ENCODE data around the gene KRTAP3-2. TPM values are rescaled to one million over a fixed set of nuclear protein-coding genes. Genes with fewer than 3 reads are reported as not detected.

The KRTAP3-2 gene
- not detected in 2 replicates for total RNA-seq

GRCh38 chr17:40999563-40999962 lies at the start of gene KRTAP3-2:
Gene KRTAP3-2, minus strand, starts transcription at chr17:40999906. Its CDS starts 53 bp downstream, at chr17:40999853.

DNA sequence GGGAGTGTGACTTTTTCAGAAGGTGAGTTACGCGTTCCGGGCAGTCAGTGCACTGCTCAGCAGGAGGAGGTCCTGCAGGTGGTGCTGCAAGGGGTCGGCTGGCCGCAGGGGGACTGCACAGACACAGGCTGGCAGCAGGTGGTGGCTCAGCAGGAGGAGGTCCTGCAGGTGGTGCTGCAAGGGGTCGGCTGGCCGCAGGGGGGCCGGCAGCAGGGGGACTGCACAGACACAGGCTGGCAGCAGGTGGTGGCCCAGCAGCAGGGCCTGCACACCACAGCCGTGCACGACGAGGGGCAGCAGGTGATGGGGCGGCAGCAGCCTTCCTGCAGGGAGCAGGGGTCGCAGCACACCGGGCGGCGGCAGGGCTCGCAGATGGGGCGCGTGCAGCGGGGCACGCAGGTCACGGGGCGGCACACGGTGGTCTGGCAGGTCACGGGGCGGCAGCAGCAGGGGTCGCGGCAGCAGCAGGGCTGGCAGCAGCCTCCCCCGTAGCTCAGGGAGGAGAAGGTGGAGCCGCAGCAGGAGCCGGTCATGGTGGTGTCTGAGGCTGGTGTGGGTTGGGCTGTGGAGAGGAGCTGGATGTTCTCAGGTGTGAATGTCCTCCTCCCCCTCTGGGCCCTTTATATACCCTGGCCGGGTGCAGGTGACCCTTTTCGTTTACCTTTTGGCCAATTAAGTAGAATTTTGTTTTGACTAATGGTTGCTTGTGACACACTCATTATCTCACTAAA lies 47.2 kb upstream of the KRTAP3-2 start, which contains the start of gene KRTAP2-1:
KRTAP2-1 (minus strand) TSS at position 582 of the 731 bp plus-strand sequence; CDS start at position 533, 49 bp downstream.

GRCh38 chr17:41040783-41041571 lies 41.3 kb upstream of the KRTAP3-2 start, which contains the start of gene KRTAP1-1:
Gene KRTAP1-1, minus strand, starts transcription at chr17:41041450. Its CDS starts 53 bp downstream, at chr17:41041397.

GRCh38 chr17:41034346-41034935 lies 34.7 kb upstream of the KRTAP3-2 start, which contains the start of gene KRTAP1-3:
Gene KRTAP1-3, minus strand, starts transcription at chr17:41034874. Its CDS starts 53 bp downstream, at chr17:41034821.

GRCh38 chr17:41029633-41030245 lies 30.0 kb upstream of the KRTAP3-2 start, which contains the start of gene KRTAP1-4:
Gene KRTAP1-4, minus strand, starts transcription at chr17:41030195. Its CDS starts 117 bp downstream, at chr17:41030078.

DNA sequence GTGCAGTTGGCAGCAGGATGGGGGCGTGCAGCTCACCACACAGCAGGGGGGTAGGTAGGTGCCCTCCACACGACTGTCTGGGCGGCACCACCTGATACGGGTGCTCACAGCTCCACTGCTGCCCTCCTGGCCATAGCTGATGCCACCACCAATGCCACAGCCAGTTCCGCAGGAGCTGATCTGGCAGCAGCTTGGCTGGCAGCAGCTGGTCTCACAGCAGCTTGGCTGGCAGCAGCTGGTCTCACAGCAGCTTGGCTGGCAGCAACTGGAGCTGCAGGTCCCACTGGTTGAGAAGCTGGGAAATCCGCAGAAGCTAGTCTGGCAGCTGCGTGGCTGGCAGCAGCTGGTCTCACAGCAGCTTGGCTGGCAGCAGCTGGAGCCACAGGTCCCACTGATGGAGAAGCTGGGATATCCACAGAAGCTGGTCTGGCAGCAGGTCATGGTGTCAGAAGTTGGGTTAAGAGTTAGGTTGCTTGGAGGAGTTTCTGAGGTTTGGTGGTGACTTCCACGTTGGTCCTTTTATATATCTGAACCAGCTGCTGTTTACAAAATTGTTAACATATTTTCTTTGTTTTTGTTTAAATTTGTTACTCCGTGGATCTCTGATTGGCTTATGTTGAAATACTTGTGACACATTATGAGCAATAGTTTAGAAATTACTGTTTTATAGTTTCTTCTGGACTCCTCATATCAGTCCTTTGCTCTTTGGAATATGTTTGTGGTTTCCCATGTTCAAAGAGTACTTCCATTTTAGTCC lies 27.2 kb upstream of the KRTAP3-2 start, which contains the start of gene KRTAP1-5:
KRTAP1-5 (minus strand) TSS at position 494 of the 757 bp plus-strand sequence; CDS start at position 441, 53 bp downstream.

GRCh38 chr17:41008811-41009210 lies 9.1 kb upstream of the KRTAP3-2 start, which contains the start of gene KRTAP3-1:
Gene KRTAP3-1, minus strand, starts transcription at chr17:41009128. Its CDS starts 54 bp downstream, at chr17:41009074.

GRCh38 chr17:40993839-40994238 lies 5.9 kb downstream of the KRTAP3-2 start, which contains the start of gene KRTAP3-3:
Gene KRTAP3-3, minus strand, starts transcription at chr17:40994164. Its CDS starts 67 bp downstream, at chr17:40994097.

GRCh38 chr17:40984226-40984625 lies 15.5 kb downstream of the KRTAP3-2 start, which contains the start of gene KRT40:
Gene KRT40, minus strand, starts transcription at chr17:40984326. Its CDS starts 53 bp downstream, at chr17:40984273.

DNA sequence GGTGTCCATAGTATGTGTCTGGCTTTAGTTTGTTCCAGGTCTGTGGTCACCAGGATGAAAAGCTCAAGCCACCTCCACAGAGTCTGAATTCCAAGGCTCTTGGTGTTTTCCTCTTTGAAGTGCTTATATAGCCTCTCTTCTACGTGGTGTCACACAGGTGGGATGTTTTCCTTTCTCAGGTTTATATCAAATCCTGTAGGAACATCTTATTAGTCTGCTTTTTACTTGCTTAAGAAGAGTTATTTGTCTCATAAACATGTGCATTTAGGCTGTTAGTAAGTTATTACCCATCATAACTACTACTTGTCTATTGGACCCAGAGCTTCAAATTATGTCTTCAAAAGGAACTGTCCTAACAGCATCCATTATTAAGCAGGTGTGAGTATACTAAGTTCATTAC lies 32.9 kb downstream of the KRTAP3-2 start, which contains the start of gene KRT39:
KRT39 (minus strand) TSS at position 101 of the 400 bp plus-strand sequence; CDS start at position 9, 92 bp downstream.

Other genes with a start within 250 kb of the KRTAP3-2 start
- not detected in 2 replicates for gene KRT25, start 244.6 kb downstream of the KRTAP3-2 start, total RNA-seq
- not detected in 2 replicates for gene KRT26, start 227.7 kb downstream of the KRTAP3-2 start, total RNA-seq
- not detected in 2 replicates for gene KRT27, start 217.4 kb downstream of the KRTAP3-2 start, total RNA-seq
- not detected in 2 replicates for gene KRT28, start 199.9 kb downstream of the KRTAP3-2 start, total RNA-seq
- gene KRT10, start 177.3 kb downstream of the KRTAP3-2 start, total RNA-seq = 18.7 and 22.6 TPM in 2 replicates
- gene KRT12, start 132.7 kb downstream of the KRTAP3-2 start, total RNA-seq = not detected in 2 replicates
- not detected in 2 replicates for gene KRT20, start 114.7 kb downstream of the KRTAP3-2 start, total RNA-seq
- gene KRT23, start 62.3 kb downstream of the KRTAP3-2 start, total RNA-seq = under 0.01 TPM in 1 of 2 replicates, not detected in the other
- gene KRT39, start 33.0 kb downstream of the KRTAP3-2 start, total RNA-seq = not detected in 2 replicates
- not detected in 2 replicates for gene KRT40, start 15.6 kb downstream of the KRTAP3-2 start, total RNA-seq
- not detected in 2 replicates for gene KRTAP3-3, start 5.7 kb downstream of the KRTAP3-2 start, total RNA-seq
- gene KRTAP3-1, start 9.2 kb upstream of the KRTAP3-2 start, total RNA-seq = not detected in 2 replicates
- gene KRTAP1-5, start 27.3 kb upstream of the KRTAP3-2 start, total RNA-seq = 0.50 and 0.59 TPM in 2 replicates
- gene KRTAP1-4, start 30.3 kb upstream of the KRTAP3-2 start, total RNA-seq = not detected in 2 replicates
- gene KRTAP1-3, start 35.0 kb upstream of the KRTAP3-2 start, total RNA-seq = not detected in 2 replicates
- gene KRTAP1-1, start 41.5 kb upstream of the KRTAP3-2 start, total RNA-seq = not detected in 2 replicates
- not detected in 2 replicates for gene KRTAP2-1, start 47.4 kb upstream of the KRTAP3-2 start, total RNA-seq
- not detected in 2 replicates for gene KRTAP2-2, start 55.3 kb upstream of the KRTAP3-2 start, total RNA-seq
- gene KRTAP2-3, start 60.2 kb upstream of the KRTAP3-2 start, total RNA-seq = not detected in 2 replicates
- gene KRTAP2-4, start 66.0 kb upstream of the KRTAP3-2 start, total RNA-seq = not detected in 2 replicates
- not detected in 2 replicates for gene KRTAP4-7, start 84.2 kb upstream of the KRTAP3-2 start, total RNA-seq
- not detected in 2 replicates for gene KRTAP4-8, start 98.2 kb upstream of the KRTAP3-2 start, total RNA-seq
- not detected in 2 replicates for gene KRTAP4-16, start 102.3 kb upstream of the KRTAP3-2 start, total RNA-seq
- gene KRTAP4-9, start 105.5 kb upstream of the KRTAP3-2 start, total RNA-seq = not detected in 2 replicates
- not detected in 2 replicates for gene KRTAP4-11, start 118.5 kb upstream of the KRTAP3-2 start, total RNA-seq
- gene KRTAP4-12, start 124.3 kb upstream of the KRTAP3-2 start, total RNA-seq = not detected in 2 replicates
- not detected in 2 replicates for gene KRTAP4-6, start 140.6 kb upstream of the KRTAP3-2 start, total RNA-seq
- not detected in 2 replicates for gene KRTAP4-5, start 149.9 kb upstream of the KRTAP3-2 start, total RNA-seq
- gene KRTAP4-4, start 160.8 kb upstream of the KRTAP3-2 start, total RNA-seq = not detected in 2 replicates
- gene KRTAP4-3, start 168.3 kb upstream of the KRTAP3-2 start, total RNA-seq = not detected in 2 replicates
- gene KRTAP4-2, start 178.3 kb upstream of the KRTAP3-2 start, total RNA-seq = not detected in 2 replicates
- gene KRTAP4-1, start 185.0 kb upstream of the KRTAP3-2 start, total RNA-seq = not detected in 2 replicates
- gene KRTAP9-1, start 190.0 kb upstream of the KRTAP3-2 start, total RNA-seq = not detected in 2 replicates
- gene KRTAP9-2, start 226.7 kb upstream of the KRTAP3-2 start, total RNA-seq = not detected in 2 replicates
- gene KRTAP9-3, start 232.5 kb upstream of the KRTAP3-2 start, total RNA-seq = not detected in 2 replicates
- not detected in 2 replicates for gene KRTAP9-8, start 238.1 kb upstream of the KRTAP3-2 start, total RNA-seq
- gene KRTAP9-4, start 249.8 kb upstream of the KRTAP3-2 start, total RNA-seq = not detected in 2 replicates